ENCODE measurements around the gene TSPO2. TPM values are rescaled to one million over a fixed set of nuclear protein-coding genes. Genes with fewer than 3 reads are reported as not detected.
A peak's percentile ranks its signal among the peaks of the same experiment; 100 is the strongest.

The TSPO2 gene
- total and polyA plus RNA-seq, 9 of the 15 experiments (the other 6 are each of a cell fraction or from before 2014, with no cell fraction given), result not detected

DNA sequence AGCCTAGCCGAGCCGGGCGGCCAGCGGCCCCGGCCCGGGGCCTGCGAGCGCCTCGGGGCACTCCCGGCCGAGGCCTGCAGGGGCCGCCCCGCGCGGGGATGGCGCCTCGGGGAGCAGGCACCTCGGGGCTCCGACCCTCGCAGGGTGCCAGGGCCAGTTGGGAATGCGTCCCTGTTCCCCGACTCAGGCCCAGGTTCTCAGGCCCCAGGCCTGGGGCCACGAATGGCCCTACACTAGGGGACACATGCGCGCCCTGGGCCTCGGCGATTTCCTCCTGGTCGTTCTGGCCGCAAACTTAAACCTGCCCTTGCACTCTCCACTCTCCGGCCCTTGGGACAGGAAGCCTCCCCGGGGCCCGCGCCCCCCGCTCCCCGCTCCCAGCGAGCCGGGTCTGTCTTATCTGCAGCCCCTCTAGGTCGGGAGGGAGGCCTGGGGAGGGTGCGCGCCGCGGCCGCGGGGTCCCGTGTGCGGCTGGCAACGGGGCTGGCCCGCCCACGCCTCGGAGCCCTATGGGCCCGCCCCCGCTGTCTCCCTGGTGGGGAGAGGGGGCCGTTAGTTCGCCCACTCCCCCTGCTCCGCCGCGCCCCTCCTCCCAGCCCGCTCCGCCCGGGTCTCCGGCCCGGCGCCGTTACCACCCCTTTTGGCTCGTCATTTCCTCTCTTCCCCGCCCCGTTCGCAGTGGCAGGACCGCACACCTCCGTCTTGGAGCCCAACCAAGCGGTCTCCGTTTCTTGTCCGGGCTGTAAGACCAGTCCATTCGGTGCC, 31.1 kb downstream of the TSPO2 start (continued):
- TF ChIP-seq RNF2 (IDR thresholded peaks at IDR 0.05) (peak; percentile 76; the same call in 1 of the 2 replicates), CTBP1 (IDR thresholded peaks at IDR 0.05; ENCODE audit: borderline replicate concordance) (peak; percentile 73; the same call in 1 of the 2 replicates), GTF2A2 (tag; IDR thresholded peaks at IDR 0.05) (peak; percentile 61; the same call in 1 of the 2 replicates), PRMT5 (CRISPR knock-in tag; IDR thresholded peaks at IDR 0.05) (no peak), CBFA2T2 (conservative IDR thresholded peaks at IDR 0.05) (no peak), ZNF436 (CRISPR knock-in tag; IDR thresholded peaks at IDR 0.05) (0 out of 2 replicates have a peak, but pooled peaks have one; percentile 27), OTX1 (CRISPR knock-in tag; IDR thresholded peaks at IDR 0.05) (0 out of 2 replicates have a peak, but pooled peaks have one; percentile 11), KDM5B (IDR thresholded peaks at IDR 0.05; ENCODE audit: insufficient replicate concordance, low read depth, low read length) (peak; percentile 76), PHB2 (IDR thresholded peaks at IDR 0.05; ENCODE audit: low read depth) (no peak), TCF7 (IDR thresholded peaks at IDR 0.05; ENCODE audit: borderline replicate concordance) (no peak; the same call in 1 of the 2 replicates), POLR3G (IDR thresholded peaks at IDR 0.05; ENCODE audit: extremely low read depth, insufficient read length, insufficient replicate concordance) (no peak), GATAD2A (IDR thresholded peaks at IDR 0.05) (no peak; the same call in 1 of the 2 replicates), SMAD1 (IDR thresholded peaks at IDR 0.05; ENCODE audit: low read depth, low read length, partially characterized antibody) (peak; percentile 49), TEAD4 (IDR thresholded peaks at IDR 0.05; ENCODE audit: low read length) (peak; percentile 43; the same call in 1 of the 2 replicates), TEAD4 (CRISPR knock-in tag; IDR thresholded peaks at IDR 0.05; ENCODE audit: borderline replicate concordance) (no peak), ATF7 (IDR thresholded peaks at IDR 0.05) (peak; percentile 9; the same call in 1 of the 2 replicates), KLF16 (IDR thresholded peaks at IDR 0.05) (no peak), SIX5 (IDR thresholded peaks at IDR 0.05; ENCODE audit: borderline replicate concordance in 1 of 2, insufficient read depth in 1 of 2, low read depth in 1 of 2, low read length in 2 of 2) (no peak), KHSRP (IDR thresholded peaks at IDR 0.05) (no peak), ZNF644 (tag; IDR thresholded peaks at IDR 0.05; ENCODE audit: low read depth) (no peak; the same call in 1 of the 2 replicates), NFATC3 (IDR thresholded peaks at IDR 0.05) (no peak), GABPB2 (CRISPR knock-in tag; conservative IDR thresholded peaks at IDR 0.05) (no peak), XRCC3 (IDR thresholded peaks at IDR 0.05) (no peak), ZNF24 (IDR thresholded peaks at IDR 0.05) (peak; percentile 48; the same call in 1 of the 2 replicates), NFIC (IDR thresholded peaks at IDR 0.05) (peak; percentile 55; the same call in 1 of the 2 replicates), PTBP1 (IDR thresholded peaks at IDR 0.05; ENCODE audit: low read depth, low read length) (no peak), COPS2 (conservative IDR thresholded peaks at IDR 0.05) (no peak), POLR2G (IDR thresholded peaks at IDR 0.05; ENCODE audit: low read depth, low read length) (peak; percentile 94), ARID2 (IDR thresholded peaks at IDR 0.05) (no peak)
- TF ChIP-seq, protein P1, sequence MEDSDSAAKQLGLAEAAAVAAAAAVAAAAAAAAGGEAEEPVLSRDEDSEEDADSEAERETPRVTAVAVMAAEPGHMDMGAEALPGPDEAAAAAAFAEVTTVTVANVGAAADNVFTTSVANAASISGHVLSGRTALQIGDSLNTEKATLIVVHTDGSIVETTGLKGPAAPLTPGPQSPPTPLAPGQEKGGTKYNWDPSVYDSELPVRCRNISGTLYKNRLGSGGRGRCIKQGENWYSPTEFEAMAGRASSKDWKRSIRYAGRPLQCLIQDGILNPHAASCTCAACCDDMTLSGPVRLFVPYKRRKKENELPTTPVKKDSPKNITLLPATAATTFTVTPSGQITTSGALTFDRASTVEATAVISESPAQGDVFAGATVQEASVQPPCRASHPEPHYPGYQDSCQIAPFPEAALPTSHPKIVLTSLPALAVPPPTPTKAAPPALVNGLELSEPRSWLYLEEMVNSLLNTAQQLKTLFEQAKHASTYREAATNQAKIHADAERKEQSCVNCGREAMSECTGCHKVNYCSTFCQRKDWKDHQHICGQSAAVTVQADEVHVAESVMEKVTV (CRISPR knock-in tag; IDR thresholded peaks at IDR 0.05), result no peak
- TF ChIP-seq, protein P2, sequence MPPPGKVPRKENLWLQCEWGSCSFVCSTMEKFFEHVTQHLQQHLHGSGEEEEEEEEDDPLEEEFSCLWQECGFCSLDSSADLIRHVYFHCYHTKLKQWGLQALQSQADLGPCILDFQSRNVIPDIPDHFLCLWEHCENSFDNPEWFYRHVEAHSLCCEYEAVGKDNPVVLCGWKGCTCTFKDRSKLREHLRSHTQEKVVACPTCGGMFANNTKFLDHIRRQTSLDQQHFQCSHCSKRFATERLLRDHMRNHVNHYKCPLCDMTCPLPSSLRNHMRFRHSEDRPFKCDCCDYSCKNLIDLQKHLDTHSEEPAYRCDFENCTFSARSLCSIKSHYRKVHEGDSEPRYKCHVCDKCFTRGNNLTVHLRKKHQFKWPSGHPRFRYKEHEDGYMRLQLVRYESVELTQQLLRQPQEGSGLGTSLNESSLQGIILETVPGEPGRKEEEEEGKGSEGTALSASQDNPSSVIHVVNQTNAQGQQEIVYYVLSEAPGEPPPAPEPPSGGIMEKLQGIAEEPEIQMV (tag; conservative IDR thresholded peaks at IDR 0.05; ENCODE audit: low read depth), result no peak

Data from K562 (cell line).